Measurements from ENCODE around the gene ARHGEF28.

GRCh38 chr5:73777192-73777591 lies 151.2 kb downstream of the ARHGEF28 start:
- TF ChIP-seq CTCF (conservative IDR thresholded peaks at IDR 0.05; ENCODE audit: low read length) (no peak), EZH2phosphoT487 (IDR thresholded peaks at IDR 0.05; ENCODE audit: borderline replicate concordance, low read depth, low read length) (no peak)

Data from OCI-LY7 (cell line).